Hematopoietic multipotent progenitor cell treated with erythropoietin and hydrocortisone succinate and interleukin-3 and kit ligand, for 8 days (in vitro differentiated cells): ENCODE measurements around the gene RHEB.
A peak's percentile ranks its signal among the peaks of the same experiment; 100 is the strongest.

Experiments used
- DNase-seq: peaks from one replicate; pipeline ENCODE4 v3.0.0-alpha.2; 2015

RHEB gene

GRCh38 chr7:151501676-151502075 is 18.0 kb downstream of the RHEB start:
- DNase-seq, result no peak

GRCh38 chr7:151498495-151498894 is 21.2 kb downstream of the RHEB start:
- DNase-seq, result no peak

DNA sequence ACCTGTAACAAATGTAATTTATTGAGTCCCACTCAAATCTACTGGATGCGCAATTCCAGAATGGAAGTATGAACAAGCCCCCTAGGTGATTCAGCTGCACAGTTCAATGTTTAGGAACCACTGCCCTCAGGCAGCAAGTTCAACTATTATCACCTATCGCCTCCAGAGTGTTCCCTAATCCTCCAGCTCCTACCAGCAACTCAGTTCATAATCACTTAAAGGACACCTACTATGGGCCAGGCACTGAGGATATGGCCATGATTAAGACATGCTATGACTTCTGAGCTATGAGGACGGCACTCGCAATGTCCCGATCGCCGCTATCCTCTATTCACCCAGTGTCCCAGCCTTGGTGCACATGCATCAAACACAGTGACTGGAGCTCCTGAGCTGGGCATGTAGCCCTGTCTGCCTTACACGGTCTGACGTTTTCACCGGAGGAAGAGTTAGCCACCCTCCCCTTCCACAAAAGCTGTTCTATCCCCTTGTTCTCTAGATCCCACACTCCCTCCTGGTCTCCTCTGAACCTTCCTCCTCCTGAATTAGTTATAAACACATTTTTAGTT is 22.3 kb downstream of the RHEB start:
- no peak for DNase-seq

- no peak for DNase-seq
These were observed 24.3 kb downstream of the RHEB start for GRCh38 chr7:151495360-151495759.

DNA sequence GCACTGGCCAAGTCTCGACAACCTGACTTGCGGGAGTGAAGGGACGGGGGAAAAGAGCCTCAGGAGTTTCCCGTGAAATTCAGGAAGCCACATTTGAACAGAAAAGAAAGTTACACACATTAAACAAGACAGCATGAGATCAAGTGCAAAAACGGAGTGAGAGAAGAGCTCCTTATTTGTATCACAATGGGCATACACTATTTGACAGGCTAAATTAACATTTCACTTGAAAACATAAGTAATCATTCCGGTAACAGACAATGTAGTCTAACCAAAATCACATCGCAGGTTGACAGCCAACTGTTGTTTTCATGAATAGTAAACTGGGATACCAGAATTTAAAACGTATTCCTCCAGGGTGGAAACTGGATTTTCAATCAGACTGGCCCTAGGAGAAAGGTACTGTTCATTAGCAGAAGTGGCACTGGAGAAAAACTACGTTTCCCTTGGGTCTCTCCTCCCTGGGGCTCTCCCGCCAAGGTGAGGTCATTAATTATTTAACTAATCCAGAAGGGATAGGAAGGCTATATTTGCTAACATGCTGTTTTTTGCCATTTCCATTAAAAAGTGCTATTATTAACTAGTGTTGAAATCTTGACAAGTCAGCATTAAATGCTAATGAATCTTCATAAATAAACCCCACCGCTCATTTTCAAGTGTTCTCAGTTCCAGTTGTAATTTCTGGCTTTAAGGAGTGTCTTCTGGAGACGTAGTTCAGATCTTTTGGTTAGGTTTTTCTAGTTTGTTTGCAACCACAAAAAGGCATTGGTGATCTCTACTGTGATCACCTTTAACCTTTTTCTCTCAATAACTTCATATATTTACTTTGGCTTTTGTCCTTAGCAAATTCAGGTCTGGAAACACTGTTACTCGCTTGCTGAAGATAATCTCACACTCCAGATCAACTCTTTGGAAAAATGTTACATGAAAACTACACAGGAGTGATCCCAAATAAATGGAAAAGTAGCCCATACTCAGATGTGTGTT is 25.1 kb downstream of the RHEB start:
- DNase-seq, result no peak

DNA sequence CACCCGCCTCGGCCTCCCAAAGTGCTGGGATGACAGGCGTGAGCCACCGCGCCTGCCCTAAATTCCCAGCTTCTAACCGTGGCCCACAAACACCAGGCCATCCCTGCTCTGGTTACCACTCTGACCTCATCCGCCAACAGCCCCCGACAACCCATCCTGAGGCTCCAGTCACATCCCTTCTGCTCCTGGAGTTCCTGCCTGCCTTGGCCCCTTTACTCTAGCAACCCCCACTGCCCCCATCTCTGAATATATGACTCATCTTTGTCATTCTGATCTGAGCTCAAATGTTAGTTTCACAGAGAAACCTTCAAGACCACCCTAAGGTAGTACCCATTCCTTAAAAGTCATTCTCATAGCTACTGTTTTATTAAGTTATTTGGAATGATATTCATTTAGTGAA is 26.6 kb downstream of the RHEB start:
- DNase-seq, result no peak

- no peak for DNase-seq
These were observed 27.8 kb downstream of the RHEB start for GRCh38 chr7:151491859-151492258.

- no peak for DNase-seq
These were observed 29.1 kb downstream of the RHEB start for GRCh38 chr7:151490456-151491105.

DNA sequence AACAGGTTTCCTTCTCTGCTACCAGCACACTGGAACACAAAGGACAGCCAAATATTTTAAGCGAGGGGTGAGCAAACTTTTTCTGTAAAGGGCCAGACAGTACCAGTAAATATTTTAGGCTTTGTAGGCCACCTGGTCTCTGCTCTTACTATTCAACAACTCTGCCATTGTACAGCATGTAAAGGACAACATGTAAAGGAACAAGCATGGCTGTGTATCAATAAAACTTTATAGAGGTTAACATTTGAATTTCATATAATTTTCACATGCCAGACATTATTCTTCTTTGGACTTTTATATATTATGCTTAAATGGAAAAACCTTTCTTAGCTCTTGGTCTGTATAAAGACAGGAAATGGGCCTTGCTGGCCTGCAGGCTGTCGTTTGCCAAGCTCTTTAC is 30.2 kb downstream of the RHEB start:
- no peak for DNase-seq

- DNase-seq, result no peak
These were observed 31.6 kb downstream of the RHEB start for GRCh38 chr7:151488096-151488495.

- no peak for DNase-seq
These were observed 32.5 kb downstream of the RHEB start for GRCh38 chr7:151487228-151487627.

GRCh38 chr7:151486074-151486473 is 33.6 kb downstream of the RHEB start:
- DNase-seq, result no peak

DNA sequence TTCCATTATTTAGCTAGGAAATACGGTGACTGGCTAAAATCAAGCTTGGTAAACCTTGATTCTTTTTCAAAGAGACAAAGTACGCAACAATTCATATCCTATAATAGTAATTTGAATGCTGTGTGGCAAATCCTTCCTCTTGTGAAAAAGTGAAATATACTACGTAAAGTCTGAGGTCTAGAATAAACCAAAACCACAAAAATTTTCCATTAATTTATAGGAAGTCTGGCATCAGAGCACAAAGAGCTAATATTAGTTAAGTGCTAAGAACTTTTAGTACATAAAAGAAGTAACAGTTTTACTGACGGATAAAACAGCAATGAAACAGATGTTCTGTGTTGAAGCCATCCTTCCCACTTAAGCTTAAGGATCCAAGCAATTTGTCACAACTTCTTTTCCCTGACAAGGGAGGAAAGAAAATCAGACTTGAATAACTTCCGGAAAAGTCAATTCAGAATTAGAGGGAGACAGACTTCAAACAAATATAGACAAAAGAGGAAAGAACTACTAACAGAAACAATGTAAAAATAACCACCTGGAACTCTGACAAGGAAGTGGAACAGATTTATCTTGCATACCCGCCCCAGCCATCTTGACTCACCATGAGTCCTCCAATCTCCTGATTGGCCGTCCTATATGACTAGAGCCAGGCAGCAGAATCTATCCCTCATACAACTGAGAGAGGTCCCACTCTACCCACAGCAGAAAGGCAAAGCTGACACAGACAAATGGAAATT is 34.6 kb downstream of the RHEB start:
- DNase-seq, result no peak

- no peak for DNase-seq
These were observed 36.0 kb downstream of the RHEB start for GRCh38 chr7:151483711-151483983.

DNA sequence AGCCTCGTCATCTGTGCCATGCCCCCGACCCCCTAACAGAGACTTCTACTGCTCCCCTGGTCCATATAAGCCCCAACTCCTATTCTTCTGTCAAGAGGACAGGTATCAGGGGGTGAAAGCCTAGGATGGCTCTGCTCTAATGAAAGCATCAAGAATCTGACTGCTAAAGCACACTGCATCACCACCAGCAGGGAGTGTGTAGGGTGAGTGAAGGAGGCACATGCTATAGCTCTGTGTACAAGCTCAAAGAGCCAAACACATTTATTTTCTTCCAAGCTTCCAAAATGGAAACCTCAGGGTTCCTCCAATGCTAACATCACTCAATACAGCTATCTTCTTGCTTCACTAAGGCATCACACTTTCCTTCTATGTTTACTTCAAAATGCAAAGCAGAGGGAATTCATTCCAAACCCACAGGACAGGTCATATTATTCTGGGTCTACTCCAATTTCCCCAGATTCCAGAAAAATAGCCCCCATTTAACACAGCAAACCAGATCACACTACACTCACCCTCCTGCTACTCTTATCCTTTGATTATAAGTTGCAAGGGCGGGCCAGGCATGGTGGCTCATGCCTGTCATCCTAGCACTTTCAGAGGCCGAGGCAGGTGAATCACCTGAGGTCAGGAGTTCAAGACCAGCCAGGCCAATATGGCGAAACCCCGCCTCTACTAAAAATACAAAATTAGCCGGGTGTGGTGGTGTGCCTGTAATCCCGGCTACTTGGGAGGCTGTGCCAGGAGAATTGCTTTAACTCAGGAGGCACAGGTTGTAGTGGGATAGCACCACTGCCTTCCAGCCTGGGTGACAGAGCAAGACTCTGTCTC is 36.6 kb downstream of the RHEB start:
- no peak for DNase-seq

GRCh38 chr7:151481650-151482505 is 37.8 kb downstream of the RHEB start:
- DNase-seq, result no peak

GRCh38 chr7:151477867-151478266 is 41.8 kb downstream of the RHEB start:
- DNase-seq, result no peak

DNA sequence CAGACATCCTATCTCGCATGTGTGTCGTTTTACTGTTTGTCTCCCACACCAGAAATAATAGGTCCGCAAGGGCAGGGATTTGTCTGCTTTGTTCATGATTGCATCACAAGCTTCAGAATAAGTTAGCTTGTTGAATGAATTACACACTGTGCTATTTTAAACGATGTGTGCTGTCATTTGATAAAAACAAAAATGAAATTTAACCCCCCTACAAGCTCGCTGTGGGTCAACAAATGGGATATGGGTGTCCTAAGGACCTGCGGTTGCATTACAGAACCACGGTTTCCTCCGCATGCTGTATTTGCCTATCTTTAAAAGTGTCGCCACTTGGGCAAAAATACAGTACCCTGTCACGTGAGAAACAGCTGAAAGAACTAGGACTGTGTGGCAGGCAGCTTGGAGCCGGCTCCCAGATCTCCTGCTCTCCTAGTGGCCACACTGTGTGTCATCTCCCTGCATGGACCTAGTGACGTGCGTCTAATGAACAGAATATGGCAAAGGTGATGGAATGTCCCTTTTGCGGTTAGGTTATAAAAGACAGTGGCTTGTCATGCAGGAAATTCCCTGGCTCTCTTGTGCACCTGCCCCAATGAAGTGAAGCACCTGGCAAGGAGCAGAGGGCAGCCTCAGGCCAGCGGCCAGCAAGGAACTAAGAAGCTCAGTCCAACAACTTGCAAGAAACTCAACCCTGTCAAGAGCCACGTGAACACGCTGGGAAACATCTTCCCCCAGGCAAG is 46.9 kb downstream of the RHEB start:
- no peak for DNase-seq

DNA sequence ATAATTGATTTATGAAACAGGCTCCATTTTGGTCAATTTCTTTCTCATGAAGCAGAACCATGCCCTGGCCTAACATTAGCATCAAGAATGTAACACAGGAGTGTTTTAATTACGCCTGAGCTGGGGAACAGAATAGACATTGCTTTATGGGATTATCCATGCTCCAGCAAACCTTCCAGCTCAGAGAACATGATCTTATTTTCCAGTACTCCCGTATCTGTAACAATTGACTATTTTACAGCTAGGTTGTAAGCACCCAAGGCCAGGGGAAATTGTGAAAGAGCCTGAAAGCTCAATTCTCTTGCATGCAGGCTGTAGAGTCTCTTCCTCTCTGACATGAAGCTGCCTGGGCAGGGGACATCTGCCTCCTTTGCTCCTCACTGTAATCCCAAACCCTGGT is 49.0 kb downstream of the RHEB start:
- no peak for DNase-seq

DNA sequence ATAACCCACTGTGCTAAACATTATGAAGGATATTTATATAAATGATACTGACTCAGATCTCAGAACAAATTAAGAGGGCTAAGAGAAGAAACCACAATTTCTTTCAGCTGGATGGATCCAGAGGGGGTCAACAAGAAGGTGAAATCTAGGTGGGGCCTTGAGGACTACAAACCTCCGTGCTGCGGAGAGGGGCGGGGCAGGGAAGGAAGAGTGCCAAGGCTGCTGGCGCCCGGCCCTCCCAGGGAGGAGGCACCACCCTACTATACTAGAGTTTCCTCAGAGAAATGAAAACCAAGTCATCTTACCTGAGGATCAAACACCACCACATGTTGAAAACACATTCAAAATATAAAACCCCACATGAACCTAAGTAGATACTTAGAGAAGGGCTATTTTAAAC is 50.4 kb downstream of the RHEB start:
- peak; percentile 23 for DNase-seq
